NCI-H345 treated with DMSO at 0.1 percent for 48 hours (cell line): ENCODE data around the gene SLC6A11.

Experiments
- DNase-seq: peaks from one replicate; lab custom pipeline; 2025; ENCODE audit not compliant: unreplicated experiment; lab: John Stamatoyannopoulos, UW

The SLC6A11 gene

GRCh38 chr3:10883478-10884234 is 67.6 kb downstream of the SLC6A11 start:
- DNase-seq, result no peak

DNA sequence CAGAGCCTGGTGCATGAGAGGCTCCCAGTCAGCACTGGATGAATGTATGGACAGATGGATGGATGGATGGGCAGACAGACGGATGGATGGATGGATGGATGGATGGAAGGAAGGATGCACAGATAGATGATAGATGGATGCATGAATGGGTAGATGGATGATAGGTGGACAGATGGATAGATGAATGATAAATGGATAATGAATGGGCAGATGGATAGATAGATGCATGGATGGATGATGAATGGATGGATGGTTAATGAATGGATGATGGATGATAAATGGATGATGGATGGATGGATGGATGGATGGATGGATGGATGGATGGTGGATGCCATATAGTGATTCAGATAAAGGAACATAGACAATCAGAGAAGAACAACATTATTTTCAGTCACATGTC is 71.0 kb downstream of the SLC6A11 start:
- DNase-seq, result no peak

DNA sequence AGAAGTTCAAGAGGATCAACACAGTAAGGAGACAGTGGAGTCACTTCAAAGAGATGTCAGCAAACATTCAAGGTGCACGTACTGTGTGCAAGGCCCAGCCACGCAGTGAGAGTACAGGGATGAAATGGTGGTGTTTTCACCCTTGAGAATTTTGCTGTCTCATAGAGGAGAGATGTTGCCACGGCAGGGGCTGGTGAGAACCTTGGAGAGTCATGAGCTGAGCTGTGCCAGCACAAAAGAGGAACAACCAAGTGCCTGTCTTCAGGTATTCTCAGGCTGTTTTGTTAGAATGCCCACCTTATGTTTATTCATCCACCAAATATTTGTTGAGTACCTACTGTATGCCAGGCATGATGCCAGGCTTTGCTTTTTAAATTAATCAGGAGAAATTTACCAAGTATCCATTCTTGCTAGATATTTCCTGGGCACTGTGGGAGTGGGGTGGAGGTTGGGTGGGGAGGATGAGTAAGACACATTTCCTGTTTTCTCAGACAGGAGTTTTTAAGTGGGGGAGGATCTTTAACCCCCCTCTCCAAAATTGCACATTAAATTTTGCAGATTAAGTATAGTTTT is 72.6 kb downstream of the SLC6A11 start:
- no peak for DNase-seq

DNA sequence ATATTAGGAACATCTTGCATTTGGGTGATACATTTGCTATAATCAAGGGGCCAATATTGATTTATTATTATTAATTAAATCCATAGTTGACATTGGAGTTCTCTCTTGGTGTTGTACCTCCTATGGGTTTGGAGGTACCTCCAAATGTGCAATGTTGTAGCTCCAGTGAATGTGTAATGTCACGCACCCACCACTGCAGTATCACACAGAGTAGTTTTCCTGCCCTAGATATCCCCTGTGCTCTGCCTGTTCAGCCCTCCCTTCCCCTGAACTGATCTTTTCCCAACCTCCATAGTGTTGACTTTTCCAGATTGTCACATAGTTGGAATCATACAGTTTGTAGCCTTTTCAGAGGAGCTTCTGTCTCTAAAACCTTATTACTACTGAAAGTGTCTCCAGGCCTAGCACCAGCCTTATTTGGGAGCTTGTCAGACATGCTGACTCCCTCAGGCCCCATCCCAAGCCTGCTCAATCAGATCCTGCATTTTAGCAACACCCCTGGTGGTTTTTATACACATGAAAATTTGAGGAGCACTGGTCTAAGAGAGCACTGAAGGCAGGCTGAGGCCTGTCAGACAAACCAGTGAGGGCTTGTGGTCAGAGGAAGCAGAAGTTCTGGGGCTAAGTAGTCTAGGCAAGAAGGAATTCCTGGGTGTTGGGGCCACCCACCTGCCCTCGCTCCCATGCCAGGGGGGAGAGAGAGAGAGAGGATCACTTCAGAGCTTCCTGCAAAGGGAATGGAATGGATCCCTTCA is 73.4 kb downstream of the SLC6A11 start:
- DNase-seq, result no peak

DNA sequence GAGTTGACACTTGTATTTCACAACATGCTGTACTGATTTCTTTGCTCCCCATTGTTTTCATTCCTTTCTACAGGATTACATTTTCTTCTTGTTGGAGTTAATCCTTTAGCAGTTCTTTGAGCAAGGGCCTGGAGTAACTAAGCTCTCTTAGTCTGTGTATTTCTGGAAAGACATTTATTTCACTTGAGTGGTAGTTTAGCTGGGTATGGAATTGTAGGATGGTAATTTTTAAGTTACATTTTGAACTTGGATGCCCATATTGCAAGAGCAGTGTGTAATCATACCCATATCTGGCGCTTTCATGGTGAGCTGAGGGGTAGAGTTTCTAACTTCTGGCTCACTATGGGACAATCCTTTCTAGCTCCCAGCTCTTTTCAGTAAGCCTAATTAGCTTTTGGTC is 74.6 kb downstream of the SLC6A11 start:
- no peak for DNase-seq

DNA sequence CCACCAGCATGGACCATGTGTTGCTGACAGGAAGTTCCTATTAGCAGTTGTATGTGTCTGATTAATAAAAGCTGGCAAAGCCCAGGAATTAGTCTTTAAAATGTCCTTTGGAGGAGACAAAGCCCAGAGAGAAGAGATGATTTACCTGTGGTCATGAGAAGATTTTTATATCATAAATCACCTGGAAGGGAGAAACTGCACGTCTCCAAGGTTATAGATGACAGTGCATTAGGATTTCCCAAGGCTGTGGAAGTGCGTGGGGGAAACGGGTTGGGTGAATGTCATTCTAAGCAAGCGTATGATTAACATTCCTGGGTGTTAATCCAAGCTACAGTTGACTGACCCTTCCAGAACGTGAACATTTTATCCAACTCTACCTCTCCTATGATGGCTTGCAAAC is 76.6 kb downstream of the SLC6A11 start:
- no peak for DNase-seq

DNA sequence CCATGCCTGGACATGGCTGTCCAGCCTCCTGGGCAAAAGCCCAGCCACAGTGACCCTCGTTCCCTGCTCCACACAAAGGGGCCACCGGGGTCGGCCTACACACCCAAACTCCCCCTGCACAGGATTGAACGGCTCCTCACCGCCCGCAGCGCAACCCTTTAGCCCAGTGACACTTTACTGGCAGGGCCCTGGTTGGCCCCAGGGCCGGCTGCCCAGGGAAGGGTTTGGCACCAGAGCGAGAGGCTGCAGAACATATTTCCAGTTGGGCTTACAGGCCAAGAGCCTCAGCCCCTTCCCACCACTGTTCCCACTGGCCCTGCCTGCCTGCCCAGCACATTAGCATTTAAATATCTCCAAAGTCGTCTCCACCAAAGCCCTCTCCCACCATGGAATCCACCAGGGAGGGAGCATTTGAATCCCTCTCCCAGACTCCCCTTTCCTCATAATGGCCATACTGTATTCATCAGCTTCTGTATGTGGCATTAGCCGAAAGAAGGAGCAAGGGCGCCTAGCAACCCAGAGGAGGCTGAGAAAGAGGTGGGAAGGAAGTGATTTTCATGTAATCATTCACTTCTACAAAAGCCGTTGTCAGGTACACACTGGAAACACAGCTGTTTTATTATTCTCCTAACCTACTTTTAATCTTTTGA is 85.4 kb downstream of the SLC6A11 start:
- no peak for DNase-seq

DNA sequence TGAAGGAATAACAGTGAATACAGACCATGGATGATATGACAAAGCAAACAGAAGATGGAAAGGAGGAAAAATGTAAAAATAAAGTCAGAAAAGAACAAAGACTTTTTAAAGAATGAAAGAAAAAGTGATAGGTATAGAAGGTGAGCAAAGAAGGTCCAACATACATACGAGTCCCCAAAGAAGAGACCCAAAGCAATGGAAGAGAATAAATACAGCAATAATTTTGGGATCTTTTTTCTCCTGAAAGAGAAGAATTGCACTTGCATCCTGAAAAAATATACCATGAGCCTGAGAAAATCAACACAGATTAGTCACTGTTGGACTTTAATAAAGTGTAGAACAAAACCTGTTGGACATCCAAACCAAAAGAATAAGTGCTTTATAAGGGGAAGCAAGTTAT is 91.2 kb downstream of the SLC6A11 start:
- DNase-seq, result no peak

DNA sequence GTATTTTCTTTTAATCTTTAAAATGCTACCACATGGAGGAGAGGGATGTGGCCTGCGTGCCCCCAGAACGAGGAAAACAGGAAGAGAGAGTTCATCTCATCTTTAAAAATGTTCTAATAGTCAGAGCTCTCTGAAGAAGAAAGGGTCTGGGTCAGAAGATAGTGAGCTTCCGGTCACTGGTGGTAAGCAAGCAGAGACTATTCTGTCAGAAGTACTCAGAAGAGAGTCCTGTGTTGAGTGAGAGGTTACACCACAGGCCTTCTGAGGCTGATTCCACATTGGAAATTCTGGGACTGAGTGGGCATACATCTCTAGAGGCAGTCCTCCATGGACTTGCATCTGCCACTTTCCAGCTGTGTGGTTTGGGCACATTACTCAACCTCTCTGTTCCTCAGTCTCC is 94.3 kb downstream of the SLC6A11 start:
- no peak for DNase-seq

- no peak for DNase-seq
Measured at GRCh38 chr3:10911350-10912002, 95.4 kb downstream of the SLC6A11 start.

- no peak for DNase-seq
Measured at GRCh38 chr3:10912786-10913185, 96.8 kb downstream of the SLC6A11 start.

DNA sequence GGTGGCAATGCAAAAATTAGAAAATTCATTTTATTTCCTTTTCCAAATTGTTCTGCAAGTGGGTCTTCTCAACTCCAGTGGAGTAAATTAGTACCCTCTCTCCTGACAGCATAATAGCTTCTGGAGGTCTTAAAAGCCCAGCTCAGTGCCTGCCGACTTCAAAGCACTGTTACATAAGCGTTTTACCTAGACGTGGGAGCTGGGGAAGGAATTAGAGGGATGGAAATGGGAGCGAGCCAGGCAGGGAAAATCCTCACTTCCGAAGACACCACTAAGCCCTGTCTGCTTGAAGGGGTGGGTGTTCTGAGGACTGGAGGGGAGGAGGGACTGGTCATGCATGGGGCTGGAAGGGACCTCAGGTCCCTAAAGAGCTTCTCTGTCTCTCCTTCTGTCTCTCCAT is 99.3 kb downstream of the SLC6A11 start:
- DNase-seq, result no peak

DNA sequence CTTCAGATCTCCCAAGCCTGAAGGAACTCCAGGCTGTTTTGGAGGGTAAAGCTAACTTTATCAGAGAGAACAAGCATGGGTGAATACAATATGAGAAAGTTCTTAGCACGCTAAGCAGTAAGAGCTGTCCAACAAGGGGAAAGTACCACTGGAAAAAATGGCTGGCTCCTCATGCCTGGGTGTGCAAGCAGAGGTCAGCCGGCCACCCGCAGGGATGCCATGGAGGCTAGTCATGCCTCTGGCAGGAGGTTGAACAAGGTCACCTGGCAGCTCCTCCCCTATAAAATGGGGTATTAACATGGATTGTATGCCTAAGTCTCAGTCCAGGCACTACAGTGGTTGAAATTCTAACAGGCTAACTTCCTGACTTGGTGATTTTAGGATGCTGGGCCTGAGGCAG is 101.1 kb downstream of the SLC6A11 start:
- no peak for DNase-seq

DNA sequence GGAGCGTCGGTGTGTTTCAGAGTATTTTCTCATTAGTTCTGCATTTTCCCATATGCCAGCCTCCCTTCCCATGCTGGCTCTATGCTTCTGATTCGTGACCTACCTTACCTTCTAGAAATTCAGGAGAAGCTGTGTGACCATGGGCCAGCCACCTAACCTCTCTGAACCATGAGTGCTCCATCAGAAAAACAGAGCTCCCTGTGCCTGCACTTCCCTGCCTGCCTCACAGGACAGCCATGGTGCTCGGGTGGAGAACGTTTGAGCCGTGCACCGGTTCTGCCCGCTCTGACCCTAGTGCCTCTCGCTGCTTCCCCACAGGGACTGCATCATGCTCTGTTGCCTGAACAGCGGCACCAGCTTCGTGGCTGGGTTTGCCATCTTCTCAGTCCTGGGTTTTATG is 102.0 kb downstream of the SLC6A11 start:
- no peak for DNase-seq

- DNase-seq, result no peak
Measured at GRCh38 chr3:10919636-10920035, 103.6 kb downstream of the SLC6A11 start.

DNA sequence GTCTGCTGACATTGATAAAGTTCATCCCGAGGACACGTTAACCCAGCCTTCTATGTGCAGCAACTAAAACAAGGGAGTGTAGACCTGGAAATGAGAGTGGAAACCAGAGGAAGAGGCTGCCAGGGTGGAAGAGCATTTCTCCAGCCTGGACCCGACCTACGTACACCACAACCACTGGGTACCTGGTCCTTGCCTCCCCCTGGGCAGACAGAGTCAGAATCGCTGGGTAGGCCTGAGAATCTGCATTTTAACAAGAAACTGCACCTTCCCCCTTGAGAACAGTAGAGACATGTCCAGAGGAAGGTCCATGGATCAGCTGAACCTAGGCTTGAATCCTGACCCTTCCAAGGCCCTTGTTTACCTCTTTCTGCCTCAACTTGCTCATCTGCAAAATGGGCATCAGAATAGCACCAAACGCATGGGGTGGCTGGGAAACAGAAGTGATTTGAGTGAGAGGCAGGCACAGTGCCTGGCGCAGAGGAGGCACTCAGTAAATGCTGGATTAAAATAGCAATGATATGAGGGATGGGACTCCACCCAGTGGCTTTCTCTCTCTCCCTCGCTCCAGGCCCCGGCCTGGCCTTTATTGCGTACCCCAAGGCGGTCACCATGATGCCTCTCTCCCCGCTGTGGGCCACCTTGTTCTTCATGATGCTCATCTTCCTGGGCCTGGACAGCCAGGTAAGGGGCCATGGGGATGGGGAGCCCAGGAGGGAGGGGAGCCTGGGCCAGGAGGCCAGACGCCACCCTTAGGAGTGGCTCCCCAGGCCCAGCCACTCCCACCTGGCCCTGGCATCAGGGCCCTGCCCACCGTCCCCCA is 109.6 kb downstream of the SLC6A11 start:
- no peak for DNase-seq

DNA sequence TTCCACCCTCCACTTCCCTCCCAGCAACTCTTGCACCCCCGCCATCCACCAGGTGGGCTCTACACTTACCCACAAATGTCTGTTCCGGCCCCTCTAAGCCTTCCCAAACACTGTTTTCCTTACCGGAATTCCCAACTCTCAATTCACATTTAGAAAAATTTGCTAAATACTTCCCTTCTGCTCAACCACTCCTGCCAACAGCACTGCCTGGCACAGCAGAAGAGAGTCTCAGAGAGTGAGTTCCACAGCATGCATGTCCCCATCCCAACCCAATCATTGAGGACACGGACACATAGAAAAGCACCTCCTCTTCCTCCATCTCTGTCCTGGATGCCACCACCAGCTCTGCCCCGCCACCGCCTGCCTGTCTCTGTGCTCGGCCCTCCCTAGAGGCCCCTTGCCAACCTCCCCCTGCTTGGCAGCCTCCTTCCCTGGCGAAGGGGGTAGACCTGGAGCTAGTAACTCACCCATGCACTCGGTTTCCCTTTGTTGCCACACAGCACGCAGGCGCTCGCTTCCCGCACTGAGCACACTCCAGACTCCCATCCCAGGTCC is 110.3 kb downstream of the SLC6A11 start:
- DNase-seq, result no peak

DNA sequence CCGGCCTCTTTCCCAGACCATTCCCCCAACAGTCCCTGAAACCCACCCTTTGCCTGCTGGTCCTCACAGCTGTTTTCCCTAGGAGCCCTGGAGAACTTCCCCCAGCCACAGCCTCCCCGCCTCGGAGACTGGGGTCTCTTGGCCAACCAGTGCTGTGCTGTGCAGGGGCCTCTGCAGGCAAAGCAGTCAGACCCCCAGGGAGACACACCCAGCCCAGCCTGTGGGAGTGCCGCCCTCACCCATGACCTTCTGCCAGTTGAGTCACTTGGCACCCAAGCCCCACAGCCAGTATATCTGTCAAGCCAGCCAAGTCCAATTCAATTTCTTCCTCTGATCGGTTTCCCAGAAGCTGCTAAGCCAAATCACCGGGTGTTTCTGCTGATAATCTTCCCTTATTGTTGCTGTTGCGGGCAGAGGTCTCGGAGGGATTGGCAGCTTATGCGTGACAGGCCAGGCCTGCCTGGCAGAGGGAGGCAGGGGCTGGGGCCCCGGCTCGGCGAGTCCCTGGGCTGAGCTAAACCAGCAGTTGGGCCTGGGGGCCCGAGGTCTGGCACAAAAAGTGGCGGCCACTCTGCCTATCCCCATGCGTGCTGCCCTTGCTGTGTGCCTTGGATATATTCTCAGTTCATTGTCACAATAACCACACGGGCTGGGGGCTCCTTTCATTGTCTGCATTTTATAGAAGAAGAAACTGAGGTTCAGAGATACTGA is 110.9 kb downstream of the SLC6A11 start:
- no peak for DNase-seq

GRCh38 chr3:10927551-10927950 is 111.5 kb downstream of the SLC6A11 start:
- no peak for DNase-seq
